K562 (cell line): Measurements from ENCODE around the gene METTL15. TPM values are rescaled to one million over a fixed set of nuclear protein-coding genes. Genes with fewer than 3 reads are reported as not detected.

Source experiments
- ATAC-seq: fragments of 200-7000 bp; cut with Tn5 transposase; 3 replicates; pipeline ENCODE4 v1.9.1; 2020; ENCODE audit warnings: moderate library complexity
- BruUV-seq: library from RNA; stranded (reverse); fragments of 400-500 nt; replicated peaks from 2 replicates; lab custom pipeline; 2021; lab: Mats Ljungman, UMichigan
- CTCF ChIA-PET: fragments of 300-600 bp; formaldehyde crosslinking; extraction: SDS; loops from one replicate; lab custom pipeline; 2021; ENCODE audit warnings: low intra/inter-chr PET ratio; lab: Yijun Ruan, JAX
- POLR2A ChIA-PET: fragments of 300-600, 350-650 bp; sonication (Branson Sonifier 250); formaldehyde crosslinking; extraction: SDS; loops from one replicate; lab custom pipeline; 2021; ENCODE audit warnings: antibody characterized with exemption, inconsistent platforms; lab: Yijun Ruan, JAX
- DNase-seq, 4 experiments: peaks; one replicate each; pipeline versions ENCODE4 v3.0.0 to v3.0.0-alpha.2; 2011 to 2018; ENCODE audit warnings: low spot score in 3 of 4, mixed read lengths in 3 of 4; ENCODE audit errors: extremely low read depth in 1 of 4
- FAIRE-seq: peaks from 2 replicates; lab custom pipeline; 2011; peaks lifted over from hg19 to GRCh38; lab: Jason Lieb, UNC
- H2AFZ ChIP-seq: 2 replicates; pipeline ENCODE4 v1.6.0; 2011; ENCODE audit warnings: low read depth, low read length, control low read depth, inconsistent platforms
- H3K27ac ChIP-seq: fragments of 200-600 bp; 3 replicates; pipeline ENCODE4 v1.8.0; 2011; ENCODE audit warnings: low read depth, mild to moderate bottlenecking, control low read depth, inconsistent platforms, low read length, moderate library complexity, mixed read lengths; ENCODE audit errors: extremely low read depth
- H3K27me3 ChIP-seq, 2 experiments: fragments of 300-600 bp in 1 of 2; 2 replicates in 1 of 2; 3 replicates in 1 of 2; pipeline versions ENCODE4 v1.6.0 to v1.8.0; 2011; ENCODE audit warnings: inconsistent platforms in 2 of 2, low read length in 2 of 2, mild to moderate bottlenecking in 1 of 2, mixed read lengths in 1 of 2, moderate library complexity in 1 of 2; ENCODE audit not compliant: control insufficient read depth in 2 of 2, insufficient read depth in 2 of 2
- H3K36me3 ChIP-seq: fragments of 300-600 bp; 3 replicates; pipeline ENCODE4 v1.8.0; 2011; ENCODE audit warnings: mild to moderate bottlenecking, low read length, inconsistent platforms; ENCODE audit not compliant: control insufficient read depth, insufficient read depth
- H3K4me1 ChIP-seq, 2 experiments: fragments of 200-600 bp in 1 of 2; replicated peaks in 1 of 2; 2 replicates in 1 of 2; 3 replicates in 1 of 2; pipeline versions ENCODE4 v1.5.1 to v1.8.0; 2011; ENCODE audit warnings: inconsistent platforms in 2 of 2, low read length in 2 of 2, mild to moderate bottlenecking in 1 of 2, mixed read lengths in 1 of 2, moderate library complexity in 1 of 2; ENCODE audit not compliant: control insufficient read depth in 2 of 2, insufficient read depth in 2 of 2
- H3K4me2 ChIP-seq: 2 replicates; pipeline ENCODE4 v1.6.1; 2011; ENCODE audit warnings: low read length, control low read depth, inconsistent platforms, mixed read lengths; ENCODE audit not compliant: insufficient read depth
- H3K4me3 ChIP-seq: fragments of 200-600 bp; sonication (generic), shearing (Covaris generic); 2 replicates; pipeline ENCODE4 v1.5.1; 2016; ENCODE audit warnings: control low read depth, inconsistent platforms
- H3K79me2 ChIP-seq: fragments of 200-600 bp; 3 replicates; pipeline ENCODE4 v1.8.0; 2011; ENCODE audit warnings: low read length, inconsistent platforms; ENCODE audit not compliant: control insufficient read depth, insufficient read depth
- H3K9ac ChIP-seq, 2 experiments: 2 replicates each; pipeline versions ENCODE4 v1.6.0 to v1.6.1; 2011; ENCODE audit warnings: low read depth in 2 of 2, low read length in 2 of 2, control low read depth in 1 of 2, inconsistent platforms in 1 of 2, mild to moderate bottlenecking in 1 of 2, mixed read lengths in 1 of 2; ENCODE audit not compliant: insufficient read depth in 1 of 2
- H3K9me1 ChIP-seq: one replicate; pipeline ENCODE4 v1.6.0; 2011; ENCODE audit warnings: inconsistent platforms, mild to moderate bottlenecking, low read length, moderate library complexity; ENCODE audit not compliant: control insufficient read depth, insufficient read depth
- H3K9me3 ChIP-seq: replicated peaks from 2 replicates; pipeline ENCODE4 v1.5.1; 2011; ENCODE audit warnings: low read depth, low read length, inconsistent platforms; ENCODE audit not compliant: control insufficient read depth, insufficient read depth
- H4K20me1 ChIP-seq: replicated peaks from 2 replicates; pipeline ENCODE4 v1.6.1; 2011; ENCODE audit warnings: low read length, inconsistent platforms, mixed read lengths; ENCODE audit not compliant: control insufficient read depth, insufficient read depth
- CBFA2T3 ChIP-seq: fragments of 450-650 bp; IDR thresholded peaks from 2 replicates; pipeline ENCODE4 v1.6.1; 2017
- CBFB ChIP-seq: sonication (generic); formaldehyde crosslinking; IDR thresholded peaks from 2 replicates; pipeline ENCODE4 v1.4.0; 2020; ENCODE audit warnings: mild to moderate bottlenecking, missing genetic modification reagents
- CREB3 ChIP-seq: fragments of 450-650 bp; conservative IDR thresholded peaks from 2 replicates; pipeline ENCODE4 v1.6.1; 2016; ENCODE audit warnings: missing genetic modification characterization, low read depth, mild to moderate bottlenecking, missing compliant biosample characterization, moderate library complexity
- CREM ChIP-seq: IDR thresholded peaks from 2 replicates; pipeline ENCODE4 v1.6.1; 2014; ENCODE audit warnings: antibody characterized with exemption, low read depth
- ETV5 ChIP-seq: sonication (generic); formaldehyde crosslinking; IDR thresholded peaks from 2 replicates; pipeline ENCODE4 v1.4.0; 2020; ENCODE audit warnings: low read depth, mild to moderate bottlenecking, missing genetic modification reagents
- KDM1A ChIP-seq, 2 experiments: fragments of 450-650 bp; IDR thresholded peaks; 2 replicates each; pipeline ENCODE4 v1.6.1; 2016; ENCODE audit warnings: mild to moderate bottlenecking in 2 of 2
- MCM2 ChIP-seq: fragments of 450-650 bp; IDR thresholded peaks from 2 replicates; pipeline ENCODE4 v1.6.1; 2017; ENCODE audit warnings: low read depth, mild to moderate bottlenecking
- SNRNP70 ChIP-seq: fragments of 200-400 bp; formaldehyde crosslinking; optimal IDR thresholded peaks from 2 replicates; pipeline ENCODE3; 2017; ENCODE audit warnings: low read depth, low read length
- TEAD2 ChIP-seq: fragments of 450-650 bp; IDR thresholded peaks from 2 replicates; pipeline ENCODE4 v1.6.1; 2016; ENCODE audit warnings: missing genetic modification characterization, control low read depth, missing compliant biosample characterization
- TEAD4 ChIP-seq, 2 experiments: sonication (generic) in 1 of 2; formaldehyde crosslinking in 1 of 2; IDR thresholded peaks; 2 replicates each; pipeline versions ENCODE4 v1.6.1 to v1.8.0; 2012 to 2022; ENCODE audit warnings: borderline replicate concordance in 1 of 2, inconsistent platforms in 1 of 2, low read length in 1 of 2, mild to moderate bottlenecking in 1 of 2, missing genetic modification reagents in 1 of 2
- TFE3 ChIP-seq: fragments of 450-650 bp; formaldehyde crosslinking; IDR thresholded peaks from 2 replicates; pipeline ENCODE4 v1.4.0; 2020; ENCODE audit warnings: mild to moderate bottlenecking, mixed read lengths
- U2AF1 ChIP-seq: fragments of 200-400 bp; formaldehyde crosslinking; optimal IDR thresholded peaks from 2 replicates; pipeline ENCODE3; 2017; ENCODE audit warnings: mild to moderate bottlenecking, low read depth, low read length, moderate library complexity
- ZNF224 ChIP-seq: sonication (generic); formaldehyde crosslinking; IDR thresholded peaks from 2 replicates; pipeline ENCODE4 v1.8.0; 2022; ENCODE audit warnings: mild to moderate bottlenecking, missing genetic modification reagents
- ZNF76 ChIP-seq: fragments of 250-450 bp; sonication (Bioruptor Pico); IDR thresholded peaks from 2 replicates; pipeline ENCODE4 v1.4.0; 2020; ENCODE audit warnings: mild to moderate bottlenecking, moderate library complexity, borderline replicate concordance
- WGBS: fragments of 100-300 bp; shearing (Covaris generic); methylation state at CpG from one replicate; pipeline ENCODE4 v1.1.6; 2016; ENCODE audit warnings: low coverage, mixed read lengths; ENCODE audit not compliant: insufficient coverage; ENCODE audit errors: missing lambda C conversion rate; 5-methylcytosine and 5-hydroxymethylcytosine counted together
- in situ Hi-C: fragments of 300-500 bp; cut with MboI; formaldehyde crosslinking; loops from 4 replicates; pipeline ENCODE4 v1.15.0; 2018; ENCODE audit warnings: inconsistent platforms, mixed read lengths
- intact Hi-C: fragments of 100-400 bp; cut with micrococcal nuclease; formaldehyde crosslinking; loops from 2 replicates; pipeline ENCODE4 v1.14.2; 2022
- polyA plus RNA-seq, 8 experiments: library from polyadenylated mRNA; depleted of rRNA in 4 of 8; stranded (reverse) in 5 of 8; unstranded in 3 of 8; fragments of >200 nt; fragmentation: Nextera tagmentation in 2 of 8; fragmentation: Illumina TruSeq in 1 of 8; extraction: Ambion mirVana in 2 of 8; extraction: Trizol in 1 of 8; gene quantifications; 2 replicates each; pipeline versions ENCODE4 v1.2.1 to v1.2.3, GENCODE V29; 2011 to 2014; ENCODE audit warnings: inconsistent platforms in 1 of 8, missing spikeins in 1 of 8
- total RNA-seq, 7 experiments: library from RNA; depleted of rRNA in 6 of 7; stranded (reverse); fragments of >200 nt in 6 of 7; fragmentation: Illumina TruSeq in 2 of 7; extraction: Trizol in 2 of 7; gene quantifications; 2 replicates each; pipeline versions ENCODE4 v1.2.1 to v1.2.3, GENCODE V29; 2011 to 2021; ENCODE audit warnings: low replicate concordance in 1 of 7
- TF ChIP-seq, protein P1 (sequence below): sonication (generic); formaldehyde crosslinking; IDR thresholded peaks from 2 replicates; pipeline ENCODE4 v1.8.0; 2022; ENCODE audit warnings: mild to moderate bottlenecking, missing genetic modification reagents

The METTL15 gene
- total and polyA plus RNA-seq, 9 of the 15 experiments (the other 6 are each of a cell fraction or from before 2014, with no cell fraction given) = 10.7 to 21.7 (median 15.9) TPM

DNA sequence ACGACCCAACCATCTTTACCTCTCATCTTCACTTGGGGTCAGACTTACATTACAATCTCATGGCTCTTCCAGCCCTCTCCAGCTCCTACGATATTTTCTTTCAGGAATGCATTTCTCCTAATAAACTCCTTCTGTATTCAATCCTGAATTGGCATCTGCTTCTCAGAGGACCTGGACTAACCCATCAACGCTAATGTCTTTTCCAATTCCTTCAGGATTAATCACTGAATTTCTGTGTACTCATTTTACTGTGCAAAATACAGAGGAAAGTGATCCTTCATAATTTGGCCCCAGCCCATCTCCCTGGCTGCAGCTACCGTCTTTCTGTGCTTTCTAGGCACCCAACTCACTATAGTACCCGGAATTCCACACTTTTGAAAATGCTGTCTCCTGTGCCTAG is 239.2 kb downstream of the METTL15 start:
- ChIA-PET POLR2A (no interaction called here), CTCF (no interaction called here)
- no peak for FAIRE-seq
- no peaks in the 10 kb centered on the region for H4K20me1 ChIP-seq
- WGBS = 1% methylated on average over 5 of the region's 5 CpGs
- BruUV-seq = no TSS peak
- peaks cover 0 to 10% of the 10 kb centered on the region in 2 experiments; a peak in 2 of 5 replicates for H3K4me1 ChIP-seq
- no peaks in the 10 kb centered on the region for H3K27me3 ChIP-seq
- H3K9ac ChIP-seq = no peak overlapping the region
- H3K79me2 ChIP-seq = no peaks in the 10 kb centered on the region
- DNase-seq = no peak
- TF ChIP-seq CREM = no peak
- TF ChIP-seq KDM1A (IDR thresholded peaks at IDR 0.05) = no peak
- no peak for TF ChIP-seq SNRNP70
- TF ChIP-seq, protein P1, sequence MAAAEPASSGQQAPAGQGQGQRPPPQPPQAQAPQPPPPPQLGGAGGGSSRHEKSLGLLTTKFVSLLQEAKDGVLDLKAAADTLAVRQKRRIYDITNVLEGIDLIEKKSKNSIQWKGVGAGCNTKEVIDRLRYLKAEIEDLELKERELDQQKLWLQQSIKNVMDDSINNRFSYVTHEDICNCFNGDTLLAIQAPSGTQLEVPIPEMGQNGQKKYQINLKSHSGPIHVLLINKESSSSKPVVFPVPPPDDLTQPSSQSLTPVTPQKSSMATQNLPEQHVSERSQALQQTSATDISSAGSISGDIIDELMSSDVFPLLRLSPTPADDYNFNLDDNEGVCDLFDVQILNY (CRISPR knock-in tag) = no peak
- TF ChIP-seq ETV5 (CRISPR knock-in tag) = no peak
- ATAC-seq = no peak
- intact Hi-C loops = no loop called here
- H3K4me3 ChIP-seq = no peak overlapping the region
- no peaks in the 10 kb centered on the region for H3K9me1 ChIP-seq
- H3K27ac ChIP-seq = no peak overlapping the region
- no peaks in the 10 kb centered on the region for H3K36me3 ChIP-seq
- in situ Hi-C loops = no loop called here
- no peak overlapping the region; the same call in 1 of the 2 replicates for H2AFZ ChIP-seq
- no peak overlapping the region for H3K4me2 ChIP-seq
- H3K9me3 ChIP-seq = no peaks in the 10 kb centered on the region

DNA sequence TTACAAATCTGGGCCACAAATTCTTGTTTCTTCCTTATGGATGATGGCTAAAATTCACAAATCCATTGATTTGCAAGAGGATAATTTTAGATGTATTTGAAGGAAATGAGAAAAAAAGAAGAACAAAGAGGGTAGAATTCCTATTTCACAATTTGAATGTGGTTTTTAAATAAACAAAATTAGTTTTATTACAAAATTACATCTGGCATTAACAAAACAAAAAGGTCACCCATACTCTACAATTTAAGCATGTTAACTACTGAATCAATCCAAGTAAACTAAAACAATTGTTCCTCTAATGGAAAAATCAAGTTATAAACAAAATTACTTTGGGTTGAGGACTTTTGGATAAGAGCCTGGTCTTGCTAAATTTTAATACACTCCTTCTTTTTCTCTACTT is 242.0 kb downstream of the METTL15 start:
- BruUV-seq = no TSS peak
- no peak for TF ChIP-seq CBFA2T3
- TF ChIP-seq ZNF76 (CRISPR knock-in tag) = no peak
- TF ChIP-seq CREB3 = no peak
- TF ChIP-seq TEAD4 (IDR thresholded peaks at IDR 0.05; ENCODE audit: low read length) = no peak
- no peak for TF ChIP-seq TEAD4 (CRISPR knock-in tag; IDR thresholded peaks at IDR 0.05; ENCODE audit: borderline replicate concordance)
- TF ChIP-seq MCM2 = no peak
- TF ChIP-seq CBFB = no peak
- TF ChIP-seq U2AF1 = no peak
- TF ChIP-seq TEAD2 = no peak
- TF ChIP-seq ZNF224 (CRISPR knock-in tag) = no peak
- TF ChIP-seq TFE3 (CRISPR knock-in tag) = no peak

More for the DNA sequence above, 242.0 kb downstream of the METTL15 start:
- ChIA-PET CTCF (no interaction called here), POLR2A (no interaction called here)
- no peak for FAIRE-seq
- intact Hi-C loops (no loop called here), in situ Hi-C loops (no loop called here)
- no peak for ATAC-seq
- no peak overlapping the region for H3K27ac ChIP-seq
- H3K9ac ChIP-seq = no peak overlapping the region
- no peaks in the 10 kb centered on the region for H3K4me1 ChIP-seq
- no peaks in the 10 kb centered on the region for H3K9me3 ChIP-seq
- no peak overlapping the region for H3K4me3 ChIP-seq
- no peak overlapping the region for H2AFZ ChIP-seq
- DNase-seq = no peak
- no peaks in the 10 kb centered on the region for H3K36me3 ChIP-seq
- H3K4me2 ChIP-seq = no peak overlapping the region
- H3K79me2 ChIP-seq = no peaks in the 10 kb centered on the region
- H4K20me1 ChIP-seq = no peaks in the 10 kb centered on the region
- H3K9me1 ChIP-seq = no peaks in the 10 kb centered on the region
- H3K27me3 ChIP-seq = no peaks in the 10 kb centered on the region
